ENCODE results near the gene CAMKV.
A peak's percentile ranks its signal among the peaks of the same experiment; 100 is the strongest.
"Not testable (repeated sequence)": the region's sequence is repeated elsewhere in the genome, so short reads cannot be mapped to it uniquely, and the experiment has no call there.

CAMKV gene

GRCh38 chr3:49845694-49846093, 24.0 kb downstream of the CAMKV start:
- no peak for DNase-seq

GRCh38 chr3:49844464-49845183, 25.1 kb downstream of the CAMKV start:
- DNase-seq = no peak

DNA sequence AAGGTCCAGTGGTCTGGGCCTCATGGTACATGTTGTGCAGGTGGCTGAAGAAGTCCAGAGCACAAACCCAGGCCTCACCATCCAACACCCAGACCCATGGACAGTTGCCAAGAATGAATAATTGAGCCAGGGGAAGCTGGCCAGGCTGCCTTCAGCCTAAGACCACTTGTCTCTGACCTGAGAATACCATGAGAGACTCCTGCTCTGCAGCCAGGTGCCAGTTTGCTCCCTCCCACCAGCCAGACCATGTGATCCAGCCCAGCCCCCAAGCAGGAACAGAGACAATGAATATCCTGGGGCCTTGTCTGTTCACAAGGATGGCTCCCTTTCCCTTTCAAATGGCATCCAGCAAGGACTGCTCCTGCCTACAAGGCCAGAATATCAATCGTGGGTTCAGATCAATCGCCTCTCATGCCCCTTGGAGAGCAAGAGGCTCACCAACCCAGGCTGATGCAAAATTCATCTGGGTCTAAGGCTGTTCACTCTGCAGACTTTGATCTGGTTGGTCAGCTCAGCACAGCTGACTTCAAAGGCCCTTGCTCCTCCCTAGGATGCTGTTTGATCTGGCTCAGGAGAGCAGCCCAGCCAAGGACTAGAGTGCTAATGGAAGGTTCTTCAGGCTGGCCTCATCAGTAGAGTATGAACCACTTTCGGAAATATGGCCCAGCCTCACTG, 26.7 kb downstream of the CAMKV start:
- DNase-seq = no peak

DNA sequence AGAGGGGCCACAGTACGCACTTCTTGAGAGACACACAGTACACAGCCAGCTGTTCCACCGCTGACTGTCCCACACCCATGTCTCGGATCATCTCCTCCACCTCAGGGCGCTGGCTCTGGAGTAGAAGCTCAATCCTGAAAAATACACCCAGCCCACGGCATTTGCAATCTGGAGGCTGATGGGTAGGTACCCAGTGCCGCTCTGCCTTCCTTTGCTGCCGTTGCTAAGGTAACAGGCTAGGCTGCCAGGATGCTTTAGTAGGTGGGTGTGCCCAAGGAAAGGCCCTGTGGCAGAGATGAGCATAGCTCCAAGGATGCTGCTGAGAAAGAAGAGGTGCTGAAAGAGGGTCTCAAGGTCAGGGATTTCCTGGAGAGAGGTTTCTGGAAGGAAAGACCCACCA, 27.9 kb downstream of the CAMKV start:
- DNase-seq = no peak

- no peak for DNase-seq
Measured at GRCh38 chr3:49841126-49841696, 28.5 kb downstream of the CAMKV start.

DNA sequence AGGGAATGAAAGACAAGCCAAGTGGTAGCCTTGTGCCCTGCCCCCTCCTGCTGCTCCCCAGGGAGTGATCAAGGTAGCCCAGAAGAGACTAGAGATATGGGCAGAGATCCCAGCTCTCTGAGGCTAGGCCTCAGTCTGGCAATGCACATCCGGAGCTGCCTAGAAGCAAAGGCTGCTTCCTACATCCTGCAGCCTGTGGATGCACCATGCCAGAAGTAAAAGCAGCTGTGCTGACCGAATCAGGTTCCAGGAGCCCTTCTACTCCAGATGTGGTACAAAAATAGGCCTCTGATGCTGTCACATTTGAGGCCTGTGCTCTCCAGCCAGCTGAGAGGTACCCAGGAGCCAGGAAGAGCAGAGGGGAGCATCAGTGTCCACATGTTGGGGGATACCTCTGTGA, 29.3 kb downstream of the CAMKV start:
- no peak for DNase-seq

GRCh38 chr3:49839193-49839809, 30.4 kb downstream of the CAMKV start:
- DNase-seq = peak; percentile 14

DNA sequence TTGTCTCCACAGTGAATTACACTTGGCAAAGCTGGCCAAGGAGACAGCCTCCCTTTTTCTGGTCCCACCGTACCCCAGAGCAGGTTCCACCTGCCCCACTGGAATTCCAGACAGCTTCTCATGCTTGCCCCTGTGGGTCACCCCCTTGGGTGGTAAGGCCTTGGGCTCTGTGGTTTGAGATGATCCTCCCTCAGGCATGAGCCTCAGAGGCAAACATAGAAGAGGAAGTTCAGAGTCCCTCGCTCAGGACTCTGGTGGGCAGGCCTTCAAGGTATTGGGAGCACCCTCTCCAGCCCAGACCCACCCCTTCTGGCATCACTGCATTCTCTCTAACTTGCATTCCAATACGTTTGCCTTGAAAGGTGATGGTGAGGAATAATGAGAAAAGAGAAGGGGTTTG, 38.4 kb downstream of the CAMKV start:
- DNase-seq = no peak

DNA sequence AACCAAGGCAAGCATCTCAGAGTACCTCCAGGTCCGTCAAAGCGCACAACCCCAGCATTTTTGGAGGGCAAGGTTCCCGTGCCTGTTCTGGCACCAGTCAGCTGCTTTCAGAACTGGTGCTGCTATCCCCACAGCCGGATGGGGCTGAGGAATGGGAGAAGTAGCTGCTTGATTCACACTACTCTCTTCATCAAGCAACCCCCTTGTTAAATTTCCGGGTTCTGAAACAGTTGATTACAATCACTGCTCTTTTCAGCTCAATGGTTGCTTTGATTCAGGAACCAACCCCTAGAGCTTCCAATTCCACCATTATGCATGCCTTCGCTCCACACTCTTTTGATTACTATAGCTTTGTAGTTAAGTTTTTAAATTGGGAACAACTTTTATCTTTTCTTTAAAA, 43.7 kb downstream of the CAMKV start:
- no peak for DNase-seq

- DNase-seq = not testable (repeated sequence)
Measured at GRCh38 chr3:49823131-49823530, 46.6 kb downstream of the CAMKV start.

- DNase-seq = no peak
Measured at GRCh38 chr3:49813497-49814174, 56.1 kb downstream of the CAMKV start, which contains the start of gene UBA7. Gene UBA7 (minus strand): TSS chr3:49813953. CDS start chr3:49813787, 166 bp downstream.

DNA sequence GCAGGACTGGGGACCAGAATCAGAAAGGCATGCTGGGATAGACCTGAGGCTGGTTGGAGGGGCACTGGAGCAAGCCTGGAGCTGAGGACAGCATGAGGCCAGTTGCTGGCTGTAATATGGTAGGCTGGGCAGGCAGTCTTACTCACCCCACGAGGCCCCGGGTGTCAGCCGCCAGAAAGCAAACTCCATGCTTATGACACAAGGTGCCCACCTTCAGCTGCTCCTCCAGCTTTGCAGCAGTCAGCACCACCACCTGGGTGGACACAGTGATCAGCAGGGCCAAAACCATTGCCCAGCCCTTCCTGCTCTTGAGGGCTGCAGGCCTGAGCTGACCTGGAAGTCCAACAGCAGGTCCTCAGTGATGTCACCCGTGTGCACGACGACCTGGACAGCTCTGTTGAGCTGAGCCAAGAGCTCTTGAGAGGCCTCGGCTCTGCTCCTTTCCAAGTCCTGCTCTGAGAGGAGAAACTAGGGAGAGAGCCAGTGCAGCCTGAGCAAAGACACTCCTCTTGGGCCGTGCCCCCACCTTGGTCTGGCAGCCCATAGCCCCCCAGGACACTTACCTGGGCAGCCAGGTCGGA, 56.7 kb downstream of the CAMKV start:
- no peak for DNase-seq

Measured in GOT3 (cell line).